ENCODE measurements around the gene ZFHX3. TPM values are rescaled to one million over a fixed set of nuclear protein-coding genes. Genes with fewer than 3 reads are reported as not detected.

Gene ZFHX3
- total RNA-seq, 1 experiment from 2014 or later = 13.6 TPM

DNA sequence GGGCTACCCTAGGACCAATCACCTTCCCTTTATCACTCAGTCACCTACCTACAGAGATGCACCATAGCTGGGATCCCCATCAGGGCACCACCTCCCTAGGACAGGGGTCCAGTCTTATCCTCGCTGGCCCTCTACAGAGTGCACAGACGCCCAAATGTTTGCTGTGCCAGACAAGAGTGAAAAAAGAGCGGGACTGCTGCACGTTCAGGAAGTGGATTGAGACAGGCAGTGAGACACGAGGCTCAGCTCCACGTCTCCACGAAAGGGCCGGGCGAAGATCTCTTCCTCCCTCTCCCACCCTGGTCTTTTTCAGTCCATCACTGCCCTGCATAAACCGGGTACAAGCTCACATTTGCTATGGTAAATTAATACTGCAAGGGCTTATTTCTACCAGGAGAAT is 95.5 kb downstream of the ZFHX3 start:
- peaks cover 4% of the 10 kb centered on the region for H3K9me3 Mint-ChIP-seq (ENCODE audit: low read depth, unreplicated experiment)
- no peak overlapping the region for H3K27ac Mint-ChIP-seq (ENCODE audit: unreplicated experiment)
- no peaks in the 10 kb centered on the region for H3K27me3 Mint-ChIP-seq (ENCODE audit: unreplicated experiment)
- no TSS peak for BruUV-seq (replicated peaks)
- intact Hi-C loops (cut with micrococcal nuclease; ENCODE audit: unreplicated experiment) = no loop called here
- H3K4me1 Mint-ChIP-seq (ENCODE audit: low read depth, unreplicated experiment) = no peaks in the 10 kb centered on the region
- TF ChIP-seq, protein P1, sequence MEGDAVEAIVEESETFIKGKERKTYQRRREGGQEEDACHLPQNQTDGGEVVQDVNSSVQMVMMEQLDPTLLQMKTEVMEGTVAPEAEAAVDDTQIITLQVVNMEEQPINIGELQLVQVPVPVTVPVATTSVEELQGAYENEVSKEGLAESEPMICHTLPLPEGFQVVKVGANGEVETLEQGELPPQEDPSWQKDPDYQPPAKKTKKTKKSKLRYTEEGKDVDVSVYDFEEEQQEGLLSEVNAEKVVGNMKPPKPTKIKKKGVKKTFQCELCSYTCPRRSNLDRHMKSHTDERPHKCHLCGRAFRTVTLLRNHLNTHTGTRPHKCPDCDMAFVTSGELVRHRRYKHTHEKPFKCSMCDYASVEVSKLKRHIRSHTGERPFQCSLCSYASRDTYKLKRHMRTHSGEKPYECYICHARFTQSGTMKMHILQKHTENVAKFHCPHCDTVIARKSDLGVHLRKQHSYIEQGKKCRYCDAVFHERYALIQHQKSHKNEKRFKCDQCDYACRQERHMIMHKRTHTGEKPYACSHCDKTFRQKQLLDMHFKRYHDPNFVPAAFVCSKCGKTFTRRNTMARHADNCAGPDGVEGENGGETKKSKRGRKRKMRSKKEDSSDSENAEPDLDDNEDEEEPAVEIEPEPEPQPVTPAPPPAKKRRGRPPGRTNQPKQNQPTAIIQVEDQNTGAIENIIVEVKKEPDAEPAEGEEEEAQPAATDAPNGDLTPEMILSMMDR (IDR thresholded peaks at IDR 0.05; ENCODE audit: unreplicated experiment) = no peak
- CTCF ChIA-PET = interaction anchor here (0.9 to 1.3 kb wide), 3 partner anchors 9 to 431 kb away, joined by 4 to 5 read pairs (median 5); no protein-coding TSS in a partner anchor
- no peak overlapping the region for H3K4me3 Mint-ChIP-seq (ENCODE audit: low read depth, unreplicated experiment)
- H3K36me3 Mint-ChIP-seq (ENCODE audit: insufficient read depth, unreplicated experiment) = no peaks in the 10 kb centered on the region
- DNase-seq = no peak

DNA sequence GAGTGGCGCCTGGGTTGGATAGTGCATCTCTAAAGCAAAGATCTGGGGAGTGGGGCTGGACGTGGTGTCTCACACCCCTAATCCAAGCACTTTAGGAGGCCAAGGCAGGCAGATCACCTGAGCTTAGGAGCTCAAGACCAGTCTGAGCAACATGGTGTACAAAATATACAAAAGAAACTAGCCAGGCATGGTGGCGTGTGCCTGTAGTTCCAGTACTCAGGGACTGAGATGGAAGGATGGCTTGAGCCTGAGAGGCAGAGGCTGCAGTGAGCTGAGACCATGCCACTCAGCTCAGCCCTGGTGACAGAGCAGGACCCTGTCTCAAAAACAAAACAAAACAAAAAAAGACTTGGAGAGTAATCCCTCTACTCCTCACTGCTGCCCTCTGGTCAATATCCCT is 96.0 kb downstream of the ZFHX3 start:
- no peak for DNase-seq
- H3K4me3 Mint-ChIP-seq (ENCODE audit: low read depth, unreplicated experiment) = no peak overlapping the region
- H3K27me3 Mint-ChIP-seq (ENCODE audit: unreplicated experiment) = no peaks in the 10 kb centered on the region
- H3K4me1 Mint-ChIP-seq (ENCODE audit: low read depth, unreplicated experiment) = no peaks in the 10 kb centered on the region
- intact Hi-C loops (cut with micrococcal nuclease; ENCODE audit: unreplicated experiment) = no loop called here
- H3K27ac Mint-ChIP-seq (ENCODE audit: unreplicated experiment) = no peak overlapping the region
- peaks cover 4% of the 10 kb centered on the region for H3K9me3 Mint-ChIP-seq (ENCODE audit: low read depth, unreplicated experiment)
- TF ChIP-seq, protein P1 (IDR thresholded peaks at IDR 0.05; ENCODE audit: unreplicated experiment) = no peak
- CTCF ChIA-PET = interaction anchor here (1.3 kb wide), 1 partner anchor 10 kb away, joined by 4 read pairs; no protein-coding TSS in a partner anchor
- no TSS peak for BruUV-seq (replicated peaks)
- H3K36me3 Mint-ChIP-seq (ENCODE audit: insufficient read depth, unreplicated experiment) = no peaks in the 10 kb centered on the region

DNA sequence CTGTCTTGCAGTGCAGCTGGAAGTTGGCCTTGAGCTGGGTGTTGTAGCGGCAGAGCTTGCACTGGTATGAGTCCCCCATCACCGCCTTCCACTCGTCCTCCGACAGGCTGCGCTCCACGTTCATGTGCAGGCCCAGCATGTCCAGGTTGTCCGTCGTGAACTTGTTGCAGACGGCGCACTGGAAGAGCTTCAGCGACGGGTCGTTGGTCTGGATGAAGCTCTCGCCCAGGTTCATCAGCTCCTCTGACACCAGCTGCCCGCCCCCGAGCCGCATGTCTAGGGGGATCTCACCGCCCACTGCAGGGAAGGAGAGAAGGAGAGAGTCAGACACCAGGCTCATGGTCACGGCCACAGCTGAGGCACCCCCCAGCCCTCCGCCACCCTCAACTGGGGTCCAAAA is 97.3 kb downstream of the ZFHX3 start:
- CTCF ChIA-PET = no interaction called here
- H3K4me1 Mint-ChIP-seq (ENCODE audit: low read depth, unreplicated experiment) = peaks cover 6% of the 10 kb centered on the region

DNA sequence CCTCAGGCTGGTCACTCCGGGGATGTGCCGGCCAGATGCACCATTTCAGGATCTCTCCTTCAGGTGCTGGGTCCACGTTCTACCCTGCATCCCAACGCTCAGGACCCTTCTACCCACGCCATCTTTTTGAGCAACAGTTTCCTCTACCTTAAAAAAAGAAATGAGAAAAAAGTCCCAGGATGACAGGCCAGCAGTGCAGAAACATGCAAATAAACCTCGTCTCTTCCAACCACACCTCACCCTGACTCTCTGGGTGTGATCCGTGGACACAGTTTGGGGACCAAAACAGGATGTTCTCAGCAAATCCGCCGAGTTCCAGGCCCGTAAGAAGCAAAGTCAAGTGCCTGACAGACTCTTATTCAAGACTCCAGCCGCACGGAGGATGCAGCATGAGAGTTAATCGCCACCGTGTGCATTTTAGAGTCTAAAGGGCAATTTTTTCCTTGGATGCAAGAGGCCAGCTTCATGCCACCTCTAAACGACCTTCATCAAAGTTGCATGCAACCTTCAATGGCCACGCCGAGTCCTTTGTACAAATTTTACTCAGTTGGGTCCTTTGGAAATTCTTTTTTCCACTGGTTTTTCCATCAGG is 99.6 kb downstream of the ZFHX3 start:
- no peaks in the 10 kb centered on the region for H3K36me3 Mint-ChIP-seq (ENCODE audit: insufficient read depth, unreplicated experiment)
- no peak overlapping the region for H3K4me3 Mint-ChIP-seq (ENCODE audit: low read depth, unreplicated experiment)
- peaks cover 6% of the 10 kb centered on the region for H3K4me1 Mint-ChIP-seq (ENCODE audit: low read depth, unreplicated experiment)
- CTCF ChIA-PET = interaction anchor here (0.5 to 0.9 kb wide), 4 partner anchors 13 to 1426 kb away, joined by 3 read pairs; no protein-coding TSS in a partner anchor
- no TSS peak for BruUV-seq (replicated peaks)
- no peaks in the 10 kb centered on the region for H3K27me3 Mint-ChIP-seq (ENCODE audit: unreplicated experiment)
- peaks cover 4% of the 10 kb centered on the region for H3K9me3 Mint-ChIP-seq (ENCODE audit: low read depth, unreplicated experiment)
- intact Hi-C loops (cut with micrococcal nuclease; ENCODE audit: unreplicated experiment) = no loop called here
- no peak overlapping the region for H3K27ac Mint-ChIP-seq (ENCODE audit: unreplicated experiment)
- no peak for DNase-seq
- TF ChIP-seq, protein P1 (IDR thresholded peaks at IDR 0.05; ENCODE audit: unreplicated experiment) = no peak

More for the DNA sequence above, 97.3 kb downstream of the ZFHX3 start:
- intact Hi-C loops (cut with micrococcal nuclease; ENCODE audit: unreplicated experiment) = no loop called here
- DNase-seq = no peak
- BruUV-seq (replicated peaks) = no TSS peak
- Mint-ChIP-seq H3K27ac (ENCODE audit: unreplicated experiment) (no peak overlapping the region), H3K9me3 (ENCODE audit: low read depth, unreplicated experiment) (peaks cover 4% of the 10 kb centered on the region), H3K27me3 (ENCODE audit: unreplicated experiment) (no peaks in the 10 kb centered on the region), H3K36me3 (ENCODE audit: insufficient read depth, unreplicated experiment) (no peaks in the 10 kb centered on the region), H3K4me3 (ENCODE audit: low read depth, unreplicated experiment) (no peak overlapping the region)
- TF ChIP-seq, protein P1 (IDR thresholded peaks at IDR 0.05; ENCODE audit: unreplicated experiment) = no peak
